ENCODE measurements around the gene SNX33. TPM values are rescaled to one million over a fixed set of nuclear protein-coding genes. Genes with fewer than 3 reads are reported as not detected.

SNX33 gene
- total and polyA plus RNA-seq, 2 of the 13 experiments (the other 11 are each of a cell fraction or from before 2014, with no cell fraction given): 11.0 to 11.6 TPM

DNA sequence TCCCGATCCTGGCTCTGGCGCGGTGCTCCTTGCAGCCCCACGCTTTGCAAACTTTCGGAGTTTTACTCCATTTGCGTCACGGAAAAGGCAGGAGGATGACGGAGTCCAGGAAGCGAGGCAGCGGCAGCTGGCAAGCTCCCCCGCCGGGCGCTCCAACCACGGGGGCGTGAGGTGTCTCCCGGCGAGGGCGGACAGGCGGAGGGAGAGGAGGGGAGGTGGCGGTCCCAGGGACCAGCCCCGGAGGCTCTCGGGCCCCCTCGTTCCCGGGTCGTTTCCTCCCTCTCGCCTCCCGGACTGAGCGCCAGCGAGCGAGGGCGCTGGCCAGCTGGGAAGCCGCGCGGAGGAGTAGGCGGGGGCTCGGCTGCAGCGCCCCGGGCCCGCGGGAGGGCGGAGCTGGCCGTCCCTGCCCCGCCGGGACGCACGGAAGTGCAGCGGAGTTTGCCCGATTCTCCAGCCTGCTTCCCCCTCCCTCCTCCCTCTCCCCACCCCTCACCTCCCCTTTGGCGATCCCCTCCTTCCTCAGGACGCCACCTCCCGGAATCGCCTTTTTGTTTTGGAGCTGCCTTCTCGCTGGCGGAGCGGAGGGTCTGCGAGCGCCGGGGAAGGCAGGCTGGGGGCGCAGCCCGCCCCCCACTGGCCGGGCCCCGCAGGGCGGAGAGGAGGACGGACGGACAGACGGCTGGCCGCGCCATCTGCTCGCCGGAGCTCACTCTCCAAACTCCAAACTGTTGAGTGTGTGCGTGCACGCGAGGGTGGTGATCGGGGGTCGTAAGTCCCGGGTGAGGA is at the start of gene SNX33 (continued):
- TF ChIP-seq, protein P1, sequence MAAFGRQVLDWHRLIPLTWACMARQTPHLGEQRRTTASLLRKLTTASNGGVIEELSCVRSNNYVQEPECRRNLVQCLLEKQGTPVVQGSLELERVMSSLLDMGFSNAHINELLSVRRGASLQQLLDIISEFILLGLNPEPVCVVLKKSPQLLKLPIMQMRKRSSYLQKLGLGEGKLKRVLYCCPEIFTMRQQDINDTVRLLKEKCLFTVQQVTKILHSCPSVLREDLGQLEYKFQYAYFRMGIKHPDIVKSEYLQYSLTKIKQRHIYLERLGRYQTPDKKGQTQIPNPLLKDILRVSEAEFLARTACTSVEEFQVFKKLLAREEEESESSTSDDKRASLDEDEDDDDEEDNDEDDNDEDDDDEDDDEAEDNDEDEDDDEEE (CRISPR knock-in tag; IDR thresholded peaks at IDR 0.05): no peak
- peak; percentile 73; the same call in 1 of the 2 replicates for TF ChIP-seq MTA1 (CRISPR knock-in tag; IDR thresholded peaks at IDR 0.05; ENCODE audit: borderline replicate concordance)
- TF ChIP-seq, protein P2, sequence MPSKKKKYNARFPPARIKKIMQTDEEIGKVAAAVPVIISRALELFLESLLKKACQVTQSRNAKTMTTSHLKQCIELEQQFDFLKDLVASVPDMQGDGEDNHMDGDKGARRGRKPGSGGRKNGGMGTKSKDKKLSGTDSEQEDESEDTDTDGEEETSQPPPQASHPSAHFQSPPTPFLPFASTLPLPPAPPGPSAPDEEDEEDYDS (CRISPR knock-in tag; IDR thresholded peaks at IDR 0.05): no peak
- TF ChIP-seq, protein P3, sequence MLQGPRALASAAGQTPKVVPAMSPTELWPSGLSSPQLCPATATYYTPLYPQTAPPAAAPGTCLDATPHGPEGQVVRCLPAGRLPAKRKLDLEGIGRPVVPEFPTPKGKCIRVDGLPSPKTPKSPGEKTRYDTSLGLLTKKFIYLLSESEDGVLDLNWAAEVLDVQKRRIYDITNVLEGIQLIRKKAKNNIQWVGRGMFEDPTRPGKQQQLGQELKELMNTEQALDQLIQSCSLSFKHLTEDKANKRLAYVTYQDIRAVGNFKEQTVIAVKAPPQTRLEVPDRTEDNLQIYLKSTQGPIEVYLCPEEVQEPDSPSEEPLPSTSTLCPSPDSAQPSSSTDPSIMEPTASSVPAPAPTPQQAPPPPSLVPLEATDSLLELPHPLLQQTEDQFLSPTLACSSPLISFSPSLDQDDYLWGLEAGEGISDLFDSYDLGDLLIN (CRISPR knock-in tag; IDR thresholded peaks at IDR 0.05; ENCODE audit: borderline replicate concordance): no peak
- TF ChIP-seq ELF3 (CRISPR knock-in tag; IDR thresholded peaks at IDR 0.05): peak; percentile 72
- TF ChIP-seq KMT2B (CRISPR knock-in tag; IDR thresholded peaks at IDR 0.05): no peak; the same call in 1 of the 2 replicates
- peak; percentile 34; the same call in 1 of the 2 replicates for TF ChIP-seq ZNF572 (CRISPR knock-in tag; IDR thresholded peaks at IDR 0.05)
- no peak for TF ChIP-seq GATA4 (IDR thresholded peaks at IDR 0.05; ENCODE audit: borderline replicate concordance, low read depth)
- TF ChIP-seq SMAD9 (CRISPR knock-in tag; IDR thresholded peaks at IDR 0.05): 0 out of 2 replicates have a peak, but pooled peaks have one; percentile 1
- TF ChIP-seq, protein P4, sequence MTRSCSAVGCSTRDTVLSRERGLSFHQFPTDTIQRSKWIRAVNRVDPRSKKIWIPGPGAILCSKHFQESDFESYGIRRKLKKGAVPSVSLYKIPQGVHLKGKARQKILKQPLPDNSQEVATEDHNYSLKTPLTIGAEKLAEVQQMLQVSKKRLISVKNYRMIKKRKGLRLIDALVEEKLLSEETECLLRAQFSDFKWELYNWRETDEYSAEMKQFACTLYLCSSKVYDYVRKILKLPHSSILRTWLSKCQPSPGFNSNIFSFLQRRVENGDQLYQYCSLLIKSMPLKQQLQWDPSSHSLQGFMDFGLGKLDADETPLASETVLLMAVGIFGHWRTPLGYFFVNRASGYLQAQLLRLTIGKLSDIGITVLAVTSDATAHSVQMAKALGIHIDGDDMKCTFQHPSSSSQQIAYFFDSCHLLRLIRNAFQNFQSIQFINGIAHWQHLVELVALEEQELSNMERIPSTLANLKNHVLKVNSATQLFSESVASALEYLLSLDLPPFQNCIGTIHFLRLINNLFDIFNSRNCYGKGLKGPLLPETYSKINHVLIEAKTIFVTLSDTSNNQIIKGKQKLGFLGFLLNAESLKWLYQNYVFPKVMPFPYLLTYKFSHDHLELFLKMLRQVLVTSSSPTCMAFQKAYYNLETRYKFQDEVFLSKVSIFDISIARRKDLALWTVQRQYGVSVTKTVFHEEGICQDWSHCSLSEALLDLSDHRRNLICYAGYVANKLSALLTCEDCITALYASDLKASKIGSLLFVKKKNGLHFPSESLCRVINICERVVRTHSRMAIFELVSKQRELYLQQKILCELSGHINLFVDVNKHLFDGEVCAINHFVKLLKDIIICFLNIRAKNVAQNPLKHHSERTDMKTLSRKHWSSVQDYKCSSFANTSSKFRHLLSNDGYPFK (CRISPR knock-in tag; IDR thresholded peaks at IDR 0.05; ENCODE audit: borderline replicate concordance): no peak
- TF ChIP-seq, protein P5, sequence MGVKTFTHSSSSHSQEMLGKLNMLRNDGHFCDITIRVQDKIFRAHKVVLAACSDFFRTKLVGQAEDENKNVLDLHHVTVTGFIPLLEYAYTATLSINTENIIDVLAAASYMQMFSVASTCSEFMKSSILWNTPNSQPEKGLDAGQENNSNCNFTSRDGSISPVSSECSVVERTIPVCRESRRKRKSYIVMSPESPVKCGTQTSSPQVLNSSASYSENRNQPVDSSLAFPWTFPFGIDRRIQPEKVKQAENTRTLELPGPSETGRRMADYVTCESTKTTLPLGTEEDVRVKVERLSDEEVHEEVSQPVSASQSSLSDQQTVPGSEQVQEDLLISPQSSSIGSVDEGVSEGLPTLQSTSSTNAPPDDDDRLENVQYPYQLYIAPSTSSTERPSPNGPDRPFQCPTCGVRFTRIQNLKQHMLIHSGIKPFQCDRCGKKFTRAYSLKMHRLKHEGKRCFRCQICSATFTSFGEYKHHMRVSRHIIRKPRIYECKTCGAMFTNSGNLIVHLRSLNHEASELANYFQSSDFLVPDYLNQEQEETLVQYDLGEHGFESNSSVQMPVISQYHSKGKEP (CRISPR knock-in tag; IDR thresholded peaks at IDR 0.05): no peak
- TF ChIP-seq TGIF2 (CRISPR knock-in tag; IDR thresholded peaks at IDR 0.05): peak; percentile 35; the same call in 1 of the 2 replicates
- peak; percentile 51; the same call in 1 of the 2 replicates for TF ChIP-seq ZNF616 (CRISPR knock-in tag; IDR thresholded peaks at IDR 0.05; ENCODE audit: low read depth)
- TF ChIP-seq RORA (CRISPR knock-in tag; IDR thresholded peaks at IDR 0.05): no peak
- TF ChIP-seq, protein P6, sequence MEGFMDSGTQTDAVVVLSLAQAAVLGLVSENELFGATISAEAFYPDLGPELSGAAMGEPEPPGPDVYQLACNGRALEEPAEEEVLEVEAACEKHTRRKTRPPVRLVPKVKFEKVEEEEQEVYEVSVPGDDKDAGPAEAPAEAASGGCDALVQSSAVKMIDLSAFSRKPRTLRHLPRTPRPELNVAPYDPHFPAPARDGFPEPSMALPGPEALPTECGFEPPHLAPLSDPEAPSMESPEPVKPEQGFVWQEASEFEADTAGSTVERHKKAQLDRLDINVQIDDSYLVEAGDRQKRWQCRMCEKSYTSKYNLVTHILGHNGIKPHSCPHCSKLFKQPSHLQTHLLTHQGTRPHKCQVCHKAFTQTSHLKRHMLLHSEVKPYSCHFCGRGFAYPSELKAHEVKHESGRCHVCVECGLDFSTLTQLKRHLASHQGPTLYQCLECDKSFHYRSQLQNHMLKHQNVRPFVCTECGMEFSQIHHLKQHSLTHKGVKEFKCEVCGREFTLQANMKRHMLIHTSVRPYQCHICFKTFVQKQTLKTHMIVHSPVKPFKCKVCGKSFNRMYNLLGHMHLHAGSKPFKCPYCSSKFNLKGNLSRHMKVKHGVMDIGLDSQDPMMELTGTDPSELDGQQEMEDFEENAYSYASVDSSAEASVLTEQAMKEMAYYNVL (CRISPR knock-in tag; IDR thresholded peaks at IDR 0.05; ENCODE audit: borderline replicate concordance): no peak
- no peak for TF ChIP-seq SIX1 (CRISPR knock-in tag; IDR thresholded peaks at IDR 0.05; ENCODE audit: borderline replicate concordance)
- peak; percentile 17; the same call in 1 of the 2 replicates for TF ChIP-seq KAT8 (CRISPR knock-in tag; IDR thresholded peaks at IDR 0.05)
- TF ChIP-seq JARID2 (CRISPR knock-in tag; IDR thresholded peaks at IDR 0.05; ENCODE audit: insufficient replicate concordance): no peak
- TF ChIP-seq EZH2 (conservative IDR thresholded peaks at IDR 0.05; ENCODE audit: low read depth, low read length): no peak
- TF ChIP-seq RBM22 (optimal IDR thresholded peaks at IDR 0.05; ENCODE audit: low read length): no peak
